HEK293 (cell line): ENCODE measurements around the gene CADM1.

Experiments used
- CTCF ChIP-seq: fragments of 450-650 bp; formaldehyde crosslinking; IDR thresholded peaks from 2 replicates; pipeline ENCODE4 v1.5.1; 2016; ENCODE audit warnings: missing biosample characterization, missing genetic modification characterization
- KLF8 ChIP-seq: fragments of 450-650 bp; formaldehyde crosslinking; IDR thresholded peaks from 2 replicates; pipeline ENCODE4 v1.5.1; 2016; ENCODE audit warnings: missing biosample characterization, missing genetic modification characterization
- PATZ1 ChIP-seq: fragments of 450-650 bp; formaldehyde crosslinking; IDR thresholded peaks from 2 replicates; pipeline ENCODE4 v1.5.1; 2016; ENCODE audit warnings: missing biosample characterization, missing genetic modification characterization
- PRDM4 ChIP-seq: fragments of 450-650 bp; formaldehyde crosslinking; IDR thresholded peaks from 2 replicates; pipeline ENCODE4 v1.5.1; 2017; ENCODE audit warnings: missing biosample characterization, missing genetic modification characterization
- YY1 ChIP-seq: fragments of 450-650 bp; formaldehyde crosslinking; IDR thresholded peaks from 2 replicates; pipeline ENCODE4 v1.5.1; 2018; ENCODE audit warnings: missing biosample characterization, missing genetic modification characterization
- ZNF426 ChIP-seq: fragments of 450-650 bp; formaldehyde crosslinking; IDR thresholded peaks from 2 replicates; pipeline ENCODE4 v1.5.1; 2017; ENCODE audit warnings: missing biosample characterization, missing genetic modification characterization, mild to moderate bottlenecking, inconsistent platforms, moderate library complexity
- ZNF514 ChIP-seq: fragments of 450-650 bp; formaldehyde crosslinking; IDR thresholded peaks from 2 replicates; pipeline ENCODE4 v1.5.1; 2016; ENCODE audit warnings: missing biosample characterization, missing genetic modification characterization
- ZNF600 ChIP-seq: fragments of 450-650 bp; formaldehyde crosslinking; IDR thresholded peaks from 2 replicates; pipeline ENCODE4 v1.5.1; 2016; ENCODE audit warnings: missing biosample characterization, missing genetic modification characterization

- TF ChIP-seq YY1 (tag by site-specific recombination) (no peak), PRDM4 (tag by site-specific recombination) (peak; percentile 56; the same call in 1 of the 2 replicates), ZNF514 (no peak), CTCF (tag by site-specific recombination) (no peak), ZNF426 (tag by site-specific recombination) (no peak), PATZ1 (tag by site-specific recombination) (no peak), KLF8 (tag by site-specific recombination) (0 out of 2 replicates have a peak, but pooled peaks have one; percentile 31), ZNF600 (tag by site-specific recombination) (no peak)
These were observed 83.7 kb downstream of the CADM1 start for GRCh38 chr11:115420505-115420904.
